Measurements from ENCODE around the gene EDARADD. TPM values are rescaled to one million over a fixed set of nuclear protein-coding genes. Genes with fewer than 3 reads are reported as not detected.

EDARADD gene
- total RNA-seq, 1 donor from 2014 or later = 10.4 TPM

Other genes starting within 250 kb of the EDARADD start
- gene ERO1B, start 112.3 kb upstream of the EDARADD start, total RNA-seq = 3.9 and 6.4 TPM in 2 replicates
- 109 and 113 TPM in 2 replicates for gene LGALS8, start 129.7 kb downstream of the EDARADD start, total RNA-seq
- 49.3 and 53.2 TPM in 2 replicates for gene HEATR1, start 210.2 kb downstream of the EDARADD start, total RNA-seq